GM23248 (cell line): ENCODE measurements around the gene SLC6A20. TPM values are rescaled to one million over a fixed set of nuclear protein-coding genes. Genes with fewer than 3 reads are reported as not detected.

Experiments used
- DNase-seq: peaks from one replicate; pipeline ENCODE4 v3.0.0-alpha.2; 2015
- H2AFZ ChIP-seq: fragments of 200-600 bp; sonication (generic); 2 replicates; pipeline ENCODE4 v1.6.1; 2016; ENCODE audit warnings: antibody characterized with exemption
- H3F3A ChIP-seq: fragments of 200-600 bp; sonication (generic); 2 replicates; pipeline ENCODE4 v1.6.1; 2016; ENCODE audit warnings: mild to moderate bottlenecking, antibody characterized with exemption, mixed run types; ENCODE audit not compliant: insufficient read depth
- H3K27ac ChIP-seq: fragments of 200-600 bp; sonication (generic); 2 replicates; pipeline ENCODE4 v1.5.1; 2016; ENCODE audit warnings: mild to moderate bottlenecking
- H3K27me3 ChIP-seq: fragments of 200-600 bp; sonication (generic); replicated peaks from 2 replicates; pipeline ENCODE4 v1.6.1; 2016; ENCODE audit warnings: mild to moderate bottlenecking; ENCODE audit not compliant: insufficient read depth
- H3K36me3 ChIP-seq: fragments of 200-600 bp; sonication (generic); 2 replicates; pipeline ENCODE4 v1.6.1; 2016; ENCODE audit warnings: low read depth, mild to moderate bottlenecking
- H3K4me1 ChIP-seq: fragments of 200-600 bp; sonication (generic); 2 replicates; pipeline ENCODE4 v1.6.1; 2016; ENCODE audit warnings: mild to moderate bottlenecking; ENCODE audit not compliant: insufficient read depth
- H3K4me2 ChIP-seq: fragments of 200-600 bp; sonication (generic); one replicate; pipeline ENCODE4 v1.6.1; 2016; ENCODE audit warnings: mild to moderate bottlenecking; ENCODE audit not compliant: unreplicated experiment
- H3K4me3 ChIP-seq: fragments of 200-600 bp; sonication (generic); 2 replicates; pipeline ENCODE4 v1.5.1; 2016; ENCODE audit warnings: mild to moderate bottlenecking
- H3K79me2 ChIP-seq: fragments of 200-600 bp; sonication (generic); 2 replicates; pipeline ENCODE4 v1.6.1; 2016; ENCODE audit warnings: mild to moderate bottlenecking; ENCODE audit not compliant: insufficient read depth
- H3K9ac ChIP-seq: fragments of 200-600 bp; sonication (generic); 2 replicates; pipeline ENCODE4 v1.6.1; 2016; ENCODE audit warnings: mild to moderate bottlenecking
- H3K9me2 ChIP-seq: fragments of 200-600 bp; sonication (generic); 2 replicates; pipeline ENCODE4 v1.6.1; 2016; ENCODE audit warnings: mixed run types, mild to moderate bottlenecking, moderate library complexity; ENCODE audit not compliant: insufficient read depth
- H3K9me3 ChIP-seq: fragments of 200-600 bp; sonication (generic); one replicate; pipeline ENCODE4 v1.6.1; 2017; ENCODE audit warnings: low read depth
- H4K20me1 ChIP-seq: fragments of 200-600 bp; sonication (generic); 2 replicates; pipeline ENCODE4 v1.6.0; 2016; ENCODE audit not compliant: insufficient read depth
- EZH2 ChIP-seq: fragments of 200-600 bp; sonication (generic); IDR thresholded peaks from 2 replicates; pipeline ENCODE4 v1.6.1; 2018; ENCODE audit warnings: antibody characterized with exemption, mild to moderate bottlenecking; ENCODE audit not compliant: insufficient read depth, poor library complexity, severe bottlenecking
- EZH2phosphoT487 ChIP-seq: fragments of 200-600 bp; sonication (generic); IDR thresholded peaks from 2 replicates; pipeline ENCODE4 v1.6.1; 2018; ENCODE audit warnings: antibody characterized with exemption, moderate library complexity, mild to moderate bottlenecking, low read depth; ENCODE audit not compliant: insufficient read depth
- WGBS, 2 experiments: methylation state at CpG; one replicate each; pipeline ENCODE4 v1.1.6; 2015 to 2017; ENCODE audit warnings: low lambda C conversion rate in 2 of 2, low coverage in 1 of 2; ENCODE audit errors: missing lambda C conversion rate in 2 of 2; 5-methylcytosine and 5-hydroxymethylcytosine counted together
- in situ Hi-C: fragments of 300-500 bp; cut with MboI; formaldehyde crosslinking; loops from 2 replicates; pipeline ENCODE4 v1.15.0; 2020
- polyA plus RNA-seq: library from polyadenylated mRNA; unstranded; fragments of >200 nt; fragmentation: Nextera tagmentation; extraction: Ambion mirVana; gene quantifications from 2 replicates; pipeline ENCODE4 v1.2.1, GENCODE V29; 2016
- total RNA-seq: library from RNA; depleted of rRNA; stranded (reverse); fragments of >200 nt; shearing (Covaris generic); gene quantifications from 2 replicates; pipeline ENCODE4 v1.2.3, GENCODE V29; 2014

SLC6A20 gene
- total and polyA plus RNA-seq, 2 experiments from 2014 or later, result not detected

DNA sequence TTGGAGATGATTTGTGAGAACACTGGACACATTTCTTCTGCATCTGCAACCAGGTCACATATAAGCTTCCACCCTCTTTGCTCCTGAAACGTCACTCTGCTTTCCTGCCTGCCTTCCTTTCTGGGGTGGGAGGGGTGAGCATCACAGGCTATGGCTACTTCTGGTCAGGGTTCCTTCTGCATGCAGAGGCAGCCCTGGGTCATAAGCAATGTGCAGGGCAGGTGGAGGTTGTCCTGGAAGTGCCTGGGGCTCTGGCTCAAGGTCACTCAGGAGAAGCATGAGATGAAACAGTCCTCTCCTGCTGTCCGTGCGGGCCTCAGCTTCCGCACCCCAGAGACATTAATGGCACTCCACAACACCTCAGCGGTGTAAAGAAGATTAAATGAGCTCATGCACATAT lies 15.1 kb downstream of the SLC6A20 start:
- Histone ChIP-seq H2AFZ (no peak overlapping the region), H3K27ac (no peak overlapping the region), H3K36me3 (no peaks in the 10 kb centered on the region), H3F3A (no peaks in the 10 kb centered on the region), H3K4me3 (no peak overlapping the region), H4K20me1 (no peaks in the 10 kb centered on the region), H3K4me2 (no peak overlapping the region), H3K9ac (no peak overlapping the region), H3K9me2 (no peaks in the 10 kb centered on the region), H3K79me2 (no peaks in the 10 kb centered on the region), H3K9me3 (no peaks in the 10 kb centered on the region), H3K27me3 (peaks cover 23% of the 10 kb centered on the region), H3K4me1 (no peaks in the 10 kb centered on the region)
- 47 to 52% methylated on average over 5 of the region's 5 CpGs for WGBS, 2 experiments
- in situ Hi-C loops, result no loop called here
- TF ChIP-seq EZH2phosphoT487, result no peak
- TF ChIP-seq EZH2, result no peak
- no peak for DNase-seq

DNA sequence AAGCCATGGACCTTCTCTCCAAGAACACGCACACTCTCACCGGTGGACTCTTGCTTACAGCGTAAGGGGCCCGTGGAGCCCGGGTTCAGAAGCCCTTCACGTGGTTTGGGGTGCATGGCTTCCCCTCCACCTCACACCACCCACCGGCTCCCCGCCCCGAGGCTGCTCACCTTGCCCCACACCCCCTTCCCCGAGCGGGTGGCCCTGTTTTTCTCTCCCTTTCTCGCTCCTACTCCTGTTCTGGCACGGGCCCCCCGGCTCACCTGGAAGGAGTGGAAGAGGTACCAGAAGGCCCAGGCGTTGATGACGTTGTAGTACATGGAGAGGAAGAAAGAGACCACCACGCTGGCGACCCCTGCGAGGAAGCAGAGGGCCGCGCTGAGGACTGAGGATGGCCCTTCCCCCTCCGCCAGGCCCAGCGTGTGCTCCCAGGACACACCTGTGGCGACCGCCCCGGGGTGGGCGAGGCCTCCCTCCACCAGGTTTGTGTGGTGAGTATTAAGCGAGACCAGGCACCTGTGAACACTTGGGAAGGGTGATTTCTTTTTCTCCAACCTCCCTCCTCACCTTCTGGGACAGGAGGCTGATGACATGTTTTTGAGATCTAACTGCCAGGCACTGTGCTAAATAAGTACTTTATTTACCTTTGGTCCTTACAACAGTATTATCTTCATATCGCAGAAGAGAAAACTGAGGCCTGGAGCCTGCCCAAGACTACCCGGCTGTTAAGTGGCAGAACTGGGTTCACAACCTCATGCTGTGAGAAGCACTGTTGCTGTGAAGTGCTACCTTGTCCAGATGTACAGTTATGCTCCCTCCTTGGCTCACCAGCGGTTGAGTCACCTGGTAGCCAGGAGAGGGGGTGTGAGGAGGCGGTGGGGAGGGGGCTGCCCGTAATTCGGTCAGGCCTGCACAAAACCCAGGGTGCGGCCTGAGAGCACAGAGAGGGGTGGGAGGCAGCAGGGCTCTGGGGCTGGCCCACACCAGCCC lies 16.3 kb downstream of the SLC6A20 start:
- Histone ChIP-seq H2AFZ (no peak overlapping the region), H3K4me2 (no peak overlapping the region), H3K9me2 (no peaks in the 10 kb centered on the region), H3K27me3 (peaks cover 16% of the 10 kb centered on the region), H3K79me2 (no peaks in the 10 kb centered on the region), H3K9ac (no peak overlapping the region), H3K4me3 (no peak overlapping the region), H3K9me3 (no peaks in the 10 kb centered on the region), H3K36me3 (no peaks in the 10 kb centered on the region), H3K4me1 (no peaks in the 10 kb centered on the region), H4K20me1 (no peaks in the 10 kb centered on the region), H3F3A (no peaks in the 10 kb centered on the region), H3K27ac (no peak overlapping the region)
- 65 to 69% methylated on average over 27 to 35 of the region's 35 CpGs for WGBS, 2 experiments
- in situ Hi-C loops, result no loop called here
- no peak for DNase-seq
- TF ChIP-seq EZH2phosphoT487, result no peak
- no peak for TF ChIP-seq EZH2

DNA sequence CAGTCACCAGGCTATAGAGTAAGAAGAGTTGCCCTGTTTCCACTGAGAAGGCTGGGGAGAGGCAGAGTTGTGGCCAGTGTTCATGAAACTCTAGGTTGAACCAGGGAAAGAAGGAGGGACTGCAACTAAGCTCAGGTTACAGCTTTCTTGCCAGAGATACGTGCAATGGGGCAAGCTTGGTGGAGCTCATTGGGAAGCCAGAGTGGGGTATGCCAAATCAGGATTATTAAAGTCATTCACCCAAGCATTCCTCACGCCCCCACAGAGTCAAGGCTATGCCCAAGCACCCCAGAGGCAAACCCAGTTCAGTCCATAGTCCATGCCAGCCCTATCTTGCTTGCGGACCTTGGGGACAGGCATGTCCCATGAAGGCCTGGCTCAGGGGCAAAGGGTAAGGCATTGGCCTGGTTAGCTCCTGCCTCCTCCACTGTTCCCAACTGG lies 17.6 kb downstream of the SLC6A20 start:
- Histone ChIP-seq H2AFZ (no peak overlapping the region), H3K4me2 (no peak overlapping the region), H3K9me3 (no peaks in the 10 kb centered on the region), H3F3A (no peaks in the 10 kb centered on the region), H4K20me1 (no peaks in the 10 kb centered on the region), H3K36me3 (no peaks in the 10 kb centered on the region), H3K4me3 (no peak overlapping the region), H3K79me2 (no peaks in the 10 kb centered on the region), H3K9me2 (no peaks in the 10 kb centered on the region), H3K9ac (no peak overlapping the region), H3K4me1 (no peaks in the 10 kb centered on the region), H3K27ac (no peak overlapping the region), H3K27me3 (peaks cover 28% of the 10 kb centered on the region)
- WGBS, 2 experiments, result 43 to 46% methylated on average over 3 of the region's 3 CpGs
- in situ Hi-C loops, result no loop called here
- no peak for DNase-seq
- TF ChIP-seq EZH2phosphoT487 (no peak), EZH2 (no peak)

DNA sequence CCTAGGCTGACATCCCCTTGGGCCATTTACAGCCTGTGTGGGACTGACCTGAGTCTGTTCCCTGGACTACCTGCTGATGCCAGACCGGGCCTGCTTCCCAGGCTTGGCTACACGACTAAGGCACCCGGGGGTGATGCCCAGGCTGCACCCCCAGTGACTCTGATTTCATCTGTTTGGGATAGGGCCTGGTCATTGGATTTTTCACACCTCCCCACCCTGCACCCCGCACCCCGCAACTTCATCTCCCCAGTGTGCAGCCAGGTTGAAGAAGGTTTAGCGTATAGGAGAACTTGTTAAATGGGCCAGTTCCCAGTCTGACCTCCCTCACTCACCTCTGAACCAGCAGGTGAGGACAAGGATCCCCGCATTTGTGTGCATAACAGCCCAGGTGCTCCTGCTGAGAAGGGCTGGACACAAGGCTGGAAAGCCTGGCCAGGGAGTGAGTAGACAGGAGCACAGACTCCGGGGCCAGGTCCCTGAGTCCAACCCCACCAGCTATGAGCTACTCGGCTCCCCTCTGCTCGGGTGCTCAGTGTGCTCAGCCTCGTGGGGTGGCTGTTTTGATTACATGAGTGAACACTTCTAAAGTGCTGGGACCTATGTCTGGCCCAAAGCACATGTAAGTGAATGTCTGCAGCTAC lies 18.5 kb downstream of the SLC6A20 start:
- peaks cover 33% of the 10 kb centered on the region for H3K27me3 ChIP-seq

More for the DNA sequence above, 18.5 kb downstream of the SLC6A20 start:
- DNase-seq, result no peak
- Histone ChIP-seq H2AFZ (no peak overlapping the region), H4K20me1 (no peaks in the 10 kb centered on the region), H3K9me2 (no peaks in the 10 kb centered on the region), H3K4me2 (no peak overlapping the region), H3F3A (no peaks in the 10 kb centered on the region), H3K4me1 (no peaks in the 10 kb centered on the region), H3K36me3 (no peaks in the 10 kb centered on the region), H3K9me3 (no peaks in the 10 kb centered on the region), H3K79me2 (no peaks in the 10 kb centered on the region), H3K9ac (no peak overlapping the region), H3K27ac (no peak overlapping the region), H3K4me3 (no peak overlapping the region)
- WGBS, 2 experiments, result 49 to 57% methylated on average over 11 of the region's 11 CpGs
- no peak for TF ChIP-seq EZH2
- no peak for TF ChIP-seq EZH2phosphoT487
- in situ Hi-C loops, result no loop called here
